ENCODE results near the gene NCBP3.

NCBP3 gene

DNA sequence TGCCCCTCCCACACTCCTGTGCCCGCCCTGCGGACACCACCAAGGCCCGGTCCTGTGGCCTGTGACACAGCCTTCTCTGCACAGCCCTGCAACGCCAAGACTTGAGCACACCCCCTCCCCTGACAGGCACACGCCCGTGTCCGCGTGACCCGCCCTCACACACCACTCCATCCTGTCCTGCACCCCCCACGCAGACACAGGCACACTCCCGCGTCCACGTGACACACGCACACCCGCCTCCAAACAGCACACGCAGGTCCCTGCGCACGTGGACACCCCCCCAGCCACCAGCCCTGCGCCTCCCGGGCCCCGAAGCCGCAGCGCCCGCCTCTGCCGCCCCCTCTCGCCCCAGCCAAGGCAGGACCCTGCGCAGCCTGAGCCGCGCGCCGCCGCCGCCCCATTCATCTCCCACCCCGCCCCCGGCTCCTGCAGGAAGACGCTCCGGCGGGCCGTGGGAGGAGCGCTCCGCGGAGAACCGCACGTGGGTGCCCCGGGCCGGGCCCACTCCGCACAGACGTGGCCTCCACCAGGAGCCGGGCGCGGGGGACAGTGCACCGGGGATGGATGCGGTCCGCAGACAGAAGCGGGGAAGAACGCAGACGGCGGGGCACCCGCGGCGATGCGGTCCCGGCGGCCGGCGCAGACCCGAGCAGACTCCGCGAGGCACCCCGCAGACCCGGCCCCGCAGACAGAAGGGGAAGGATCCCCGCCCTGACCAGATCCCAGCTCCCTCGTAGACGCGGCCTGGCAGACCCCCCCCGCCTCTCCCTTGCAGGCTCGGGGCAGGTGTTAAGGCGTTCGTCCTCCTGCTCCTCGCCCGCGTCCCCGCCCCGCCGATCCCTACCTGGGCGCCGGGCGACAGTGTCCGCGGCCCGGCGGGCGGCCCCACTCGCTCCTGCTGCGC, 46.3 kb upstream of the NCBP3 start:
- TF ChIP-seq CTCF (IDR thresholded peaks at IDR 0.05): no peak

GRCh38 chr17:3891626-3892094, 45.6 kb upstream of the NCBP3 start:
- TF ChIP-seq CTCF (IDR thresholded peaks at IDR 0.05): no peak

- no peak for TF ChIP-seq CTCF (IDR thresholded peaks at IDR 0.05)
Observed at GRCh38 chr17:3890878-3891219, 44.8 kb upstream of the NCBP3 start.

- no peak for TF ChIP-seq CTCF (IDR thresholded peaks at IDR 0.05)
Observed at GRCh38 chr17:3890082-3890877, 44.2 kb upstream of the NCBP3 start.

- TF ChIP-seq CTCF (IDR thresholded peaks at IDR 0.05): no peak
Observed at GRCh38 chr17:3889325-3890012, 43.4 kb upstream of the NCBP3 start.

DNA sequence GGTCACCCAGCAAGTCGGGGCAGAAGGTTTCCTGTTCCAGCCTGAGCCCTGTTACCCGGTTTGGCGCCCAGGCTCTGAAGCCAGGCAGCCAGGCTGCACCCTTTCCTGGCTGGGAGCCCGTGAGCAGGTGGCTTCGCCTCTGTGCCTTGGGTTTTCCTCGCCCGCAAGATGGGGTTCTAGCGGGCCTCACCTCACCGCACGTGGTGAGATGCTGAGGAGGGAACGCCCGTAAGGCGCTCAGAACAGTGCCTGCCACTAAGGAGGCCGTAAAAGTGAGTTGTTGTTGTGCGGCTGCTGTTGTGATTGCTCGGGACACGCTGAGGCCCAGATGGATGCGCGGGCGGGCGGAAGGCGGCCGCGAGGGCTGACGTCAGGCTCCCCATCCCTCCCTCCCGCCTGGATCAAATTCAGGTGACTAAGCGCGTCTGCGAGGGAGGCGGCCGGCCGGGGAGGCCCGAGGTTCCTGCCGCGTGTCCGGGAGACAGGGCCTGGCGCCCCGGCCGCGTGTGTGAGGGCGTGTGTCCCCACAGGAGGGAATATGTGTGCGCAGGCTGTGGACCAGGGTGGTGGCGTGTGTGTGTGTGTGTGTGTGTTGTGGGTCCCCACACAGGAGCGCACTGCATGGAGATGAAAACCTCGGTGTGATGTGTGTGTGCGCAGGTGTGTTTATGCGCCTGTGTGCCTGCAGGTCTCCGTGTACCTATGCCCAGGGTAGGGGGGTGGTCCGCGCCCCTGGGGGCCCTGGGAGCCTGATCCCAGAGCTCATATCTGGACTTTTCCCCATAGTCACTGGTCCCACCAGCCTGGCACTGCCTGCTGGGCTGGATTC, 42.5 kb upstream of the NCBP3 start:
- TF ChIP-seq CTCF (IDR thresholded peaks at IDR 0.05): no peak

DNA sequence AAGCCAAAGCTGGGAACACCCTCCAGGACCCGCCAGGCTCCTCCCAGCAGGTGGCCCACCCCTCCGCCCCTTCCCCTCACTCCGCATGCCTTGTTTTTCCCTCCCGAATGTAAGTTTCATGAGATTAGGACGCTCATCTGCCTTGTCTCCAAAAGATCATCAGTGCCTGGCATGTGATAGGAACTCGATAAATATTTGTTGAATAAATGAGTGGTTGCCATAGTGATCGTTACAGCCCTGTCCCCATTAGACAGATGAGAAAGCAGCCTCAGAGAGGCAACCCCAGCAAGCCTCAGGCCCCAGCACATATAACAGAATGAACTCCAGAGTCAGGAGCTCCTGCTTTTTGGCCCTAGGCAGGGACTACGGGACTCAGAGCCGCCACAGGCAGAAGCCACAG, 41.8 kb upstream of the NCBP3 start:
- TF ChIP-seq CTCF (IDR thresholded peaks at IDR 0.05): no peak
